Amniotic epithelial cell (primary cell): ENCODE measurements around the gene OPCML.

ENCODE experiments used
- DNase-seq: peaks from one replicate; pipeline ENCODE4 v3.0.0-alpha.2; 2010; ENCODE audit warnings: low read depth

The OPCML gene

GRCh38 chr11:132653237-132653636 is 879.1 kb downstream of the OPCML start:
- DNase-seq: no peak

- peak; percentile 17 for DNase-seq
Observed at GRCh38 chr11:132650969-132651720, 881.2 kb downstream of the OPCML start.

GRCh38 chr11:132649277-132649676 is 883.0 kb downstream of the OPCML start:
- DNase-seq: no peak

GRCh38 chr11:132648851-132649250 is 883.5 kb downstream of the OPCML start:
- peak; percentile 9 for DNase-seq

- DNase-seq: no peak
Observed at GRCh38 chr11:132646890-132647289, 885.4 kb downstream of the OPCML start.

GRCh38 chr11:132644520-132645239 is 887.6 kb downstream of the OPCML start:
- no peak for DNase-seq

GRCh38 chr11:132643239-132643638 is 889.1 kb downstream of the OPCML start:
- no peak for DNase-seq

- no peak for DNase-seq
Observed at GRCh38 chr11:132640952-132641351, 891.3 kb downstream of the OPCML start.

GRCh38 chr11:132639986-132640385 is 892.3 kb downstream of the OPCML start:
- DNase-seq: no peak

- no peak for DNase-seq
Observed at GRCh38 chr11:132639403-132639802, 892.9 kb downstream of the OPCML start.

GRCh38 chr11:132638423-132638822 is 893.9 kb downstream of the OPCML start:
- DNase-seq: no peak

GRCh38 chr11:132636523-132636922 is 895.8 kb downstream of the OPCML start:
- DNase-seq: no peak

GRCh38 chr11:132632641-132633124 is 899.6 kb downstream of the OPCML start:
- peak; percentile 95 for DNase-seq

GRCh38 chr11:132631989-132632388 is 900.3 kb downstream of the OPCML start:
- no peak for DNase-seq

GRCh38 chr11:132627981-132628380 is 904.3 kb downstream of the OPCML start:
- DNase-seq: no peak

GRCh38 chr11:132626446-132626845 is 905.9 kb downstream of the OPCML start:
- DNase-seq: no peak

GRCh38 chr11:132623511-132623910 is 908.8 kb downstream of the OPCML start:
- DNase-seq: no peak

- DNase-seq: no peak
Observed at GRCh38 chr11:132621976-132622580, 910.2 kb downstream of the OPCML start.

GRCh38 chr11:132620423-132620822 is 911.9 kb downstream of the OPCML start:
- DNase-seq: no peak

- no peak for DNase-seq
Observed at GRCh38 chr11:132610791-132611190, 921.5 kb downstream of the OPCML start.

- peak; percentile 7 for DNase-seq
Observed at GRCh38 chr11:132610216-132610615, 922.1 kb downstream of the OPCML start.

GRCh38 chr11:132607575-132607974 is 924.7 kb downstream of the OPCML start:
- DNase-seq: no peak
